Neuron (in vitro differentiated cells): ENCODE measurements around the gene IFT88.

ENCODE experiments used
- H2AFZ ChIP-seq: one replicate; pipeline ENCODE4 v1.6.1; 2013; ENCODE audit warnings: low read depth, mild to moderate bottlenecking, inconsistent platforms, low read length, moderate library complexity
- H3K27me3 ChIP-seq: one replicate; pipeline ENCODE4 v1.6.1; 2013; ENCODE audit warnings: low read length; ENCODE audit not compliant: insufficient read depth
- H3K36me3 ChIP-seq: one replicate; pipeline ENCODE4 v1.6.1; 2013; ENCODE audit warnings: low read length; ENCODE audit not compliant: insufficient read depth
- H3K4me1 ChIP-seq: one replicate; pipeline ENCODE4 v1.6.1; 2013; ENCODE audit warnings: low read length; ENCODE audit not compliant: insufficient read depth
- H3K4me3 ChIP-seq: 2 replicates; pipeline ENCODE4 v1.5.1; 2013; ENCODE audit warnings: mild to moderate bottlenecking, low read length, moderate library complexity
- H3K9me3 ChIP-seq: one replicate; pipeline ENCODE4 v1.6.1; 2013; ENCODE audit warnings: low read length

The IFT88 gene

GRCh38 chr13:20616059-20616797 is 49.3 kb downstream of the IFT88 start:
- H3K4me3 ChIP-seq = no peak overlapping the region
- H3K36me3 ChIP-seq = peaks cover 9% of the 10 kb centered on the region
- H3K4me1 ChIP-seq = no peaks in the 10 kb centered on the region
- H3K9me3 ChIP-seq = no peaks in the 10 kb centered on the region
- no peaks in the 10 kb centered on the region for H3K27me3 ChIP-seq
- H2AFZ ChIP-seq = no peak overlapping the region

GRCh38 chr13:20623000-20623399 is 56.0 kb downstream of the IFT88 start:
- peaks cover 10% of the 10 kb centered on the region for H3K36me3 ChIP-seq
- no peaks in the 10 kb centered on the region for H3K27me3 ChIP-seq
- no peak overlapping the region for H3K4me3 ChIP-seq

GRCh38 chr13:20624213-20624612 is 57.3 kb downstream of the IFT88 start:
- no peaks in the 10 kb centered on the region for H3K27me3 ChIP-seq
- no peak overlapping the region for H3K4me3 ChIP-seq
- H3K4me1 ChIP-seq = no peaks in the 10 kb centered on the region

More at GRCh38 chr13:20623000-20623399, 56.0 kb downstream of the IFT88 start:
- Histone ChIP-seq H2AFZ (no peak overlapping the region), H3K9me3 (peaks cover 3% of the 10 kb centered on the region), H3K4me1 (no peaks in the 10 kb centered on the region)

GRCh38 chr13:20633802-20634201 is 66.8 kb downstream of the IFT88 start:
- Histone ChIP-seq H2AFZ (no peak overlapping the region), H3K27me3 (no peaks in the 10 kb centered on the region), H3K9me3 (no peaks in the 10 kb centered on the region), H3K4me3 (no peak overlapping the region), H3K36me3 (peaks cover 14% of the 10 kb centered on the region), H3K4me1 (peaks cover 4% of the 10 kb centered on the region)

More at GRCh38 chr13:20624213-20624612, 57.3 kb downstream of the IFT88 start:
- Histone ChIP-seq H3K36me3 (peaks cover 7% of the 10 kb centered on the region), H3K9me3 (peaks cover 3% of the 10 kb centered on the region), H2AFZ (no peak overlapping the region)

- H3K4me3 ChIP-seq = no peak overlapping the region
- no peaks in the 10 kb centered on the region for H3K27me3 ChIP-seq
- peaks cover 15% of the 10 kb centered on the region for H3K36me3 ChIP-seq
- no peaks in the 10 kb centered on the region for H3K9me3 ChIP-seq
- peaks cover 4% of the 10 kb centered on the region for H3K4me1 ChIP-seq
- no peak overlapping the region for H2AFZ ChIP-seq
Observed at GRCh38 chr13:20636079-20636478, 69.1 kb downstream of the IFT88 start.

- Histone ChIP-seq H3K27me3 (no peaks in the 10 kb centered on the region), H3K36me3 (peaks cover 5% of the 10 kb centered on the region)
Observed at GRCh38 chr13:20637811-20638210, 70.9 kb downstream of the IFT88 start.

GRCh38 chr13:20647758-20648157 is 80.8 kb downstream of the IFT88 start:
- no peak overlapping the region for H3K4me3 ChIP-seq
- no peaks in the 10 kb centered on the region for H3K36me3 ChIP-seq
- no peak overlapping the region for H2AFZ ChIP-seq
- H3K4me1 ChIP-seq = no peaks in the 10 kb centered on the region
- H3K9me3 ChIP-seq = peaks cover 6% of the 10 kb centered on the region
- H3K27me3 ChIP-seq = no peaks in the 10 kb centered on the region

More at GRCh38 chr13:20637811-20638210, 70.9 kb downstream of the IFT88 start:
- Histone ChIP-seq H3K4me1 (peaks cover 4% of the 10 kb centered on the region), H3K9me3 (no peaks in the 10 kb centered on the region), H2AFZ (no peak overlapping the region), H3K4me3 (no peak overlapping the region)

GRCh38 chr13:20652946-20653345 is 86.0 kb downstream of the IFT88 start:
- Histone ChIP-seq H2AFZ (no peak overlapping the region), H3K4me1 (no peaks in the 10 kb centered on the region), H3K36me3 (peaks cover 2% of the 10 kb centered on the region), H3K9me3 (peaks cover under 1% of the 10 kb centered on the region), H3K27me3 (no peaks in the 10 kb centered on the region), H3K4me3 (no peak overlapping the region)

- Histone ChIP-seq H3K9me3 (no peaks in the 10 kb centered on the region), H3K4me3 (no peak overlapping the region), H3K4me1 (no peaks in the 10 kb centered on the region), H3K36me3 (peaks cover 2% of the 10 kb centered on the region), H2AFZ (no peak overlapping the region), H3K27me3 (no peaks in the 10 kb centered on the region)
Observed at GRCh38 chr13:20654156-20654555, 87.2 kb downstream of the IFT88 start.

- Histone ChIP-seq H3K4me3 (no peak overlapping the region), H3K27me3 (no peaks in the 10 kb centered on the region), H2AFZ (no peak overlapping the region), H3K9me3 (no peaks in the 10 kb centered on the region), H3K4me1 (no peaks in the 10 kb centered on the region), H3K36me3 (peaks cover 8% of the 10 kb centered on the region)
Observed at GRCh38 chr13:20658451-20659040, 91.6 kb downstream of the IFT88 start.

GRCh38 chr13:20664351-20664750 is 97.4 kb downstream of the IFT88 start:
- Histone ChIP-seq H3K27me3 (no peaks in the 10 kb centered on the region), H3K36me3 (peaks cover 8% of the 10 kb centered on the region), H3K4me1 (peaks cover 5% of the 10 kb centered on the region), H3K9me3 (no peaks in the 10 kb centered on the region), H2AFZ (no peak overlapping the region), H3K4me3 (no peak overlapping the region)

- Histone ChIP-seq H3K36me3 (peaks cover 7% of the 10 kb centered on the region), H3K4me3 (no peak overlapping the region), H2AFZ (no peak overlapping the region), H3K4me1 (peaks cover 5% of the 10 kb centered on the region), H3K27me3 (no peaks in the 10 kb centered on the region), H3K9me3 (no peaks in the 10 kb centered on the region)
Observed at GRCh38 chr13:20666948-20667347, 100.0 kb downstream of the IFT88 start.

GRCh38 chr13:20667857-20668437 is 101.0 kb downstream of the IFT88 start:
- peaks cover 5% of the 10 kb centered on the region for H3K4me1 ChIP-seq
- H3K4me3 ChIP-seq = no peak overlapping the region
- H3K27me3 ChIP-seq = no peaks in the 10 kb centered on the region
- no peaks in the 10 kb centered on the region for H3K9me3 ChIP-seq
- no peak overlapping the region for H2AFZ ChIP-seq
- H3K36me3 ChIP-seq = peaks cover 6% of the 10 kb centered on the region
